DMS153 (cell line): Measurements from ENCODE around the gene RNF126.
"Not testable (repeated sequence)": the region's sequence is repeated elsewhere in the genome, so short reads cannot be mapped to it uniquely, and the experiment has no call there.

ENCODE experiments used
- DNase-seq: peaks from one replicate; lab custom pipeline; 2025; lab: John Stamatoyannopoulos, UW

Gene RNF126

GRCh38 chr19:646779-647565 is 16.0 kb downstream of the RNF126 start:
- no peak for DNase-seq

- no peak for DNase-seq
Observed at GRCh38 chr19:645912-646778, 16.9 kb downstream of the RNF126 start.

DNA sequence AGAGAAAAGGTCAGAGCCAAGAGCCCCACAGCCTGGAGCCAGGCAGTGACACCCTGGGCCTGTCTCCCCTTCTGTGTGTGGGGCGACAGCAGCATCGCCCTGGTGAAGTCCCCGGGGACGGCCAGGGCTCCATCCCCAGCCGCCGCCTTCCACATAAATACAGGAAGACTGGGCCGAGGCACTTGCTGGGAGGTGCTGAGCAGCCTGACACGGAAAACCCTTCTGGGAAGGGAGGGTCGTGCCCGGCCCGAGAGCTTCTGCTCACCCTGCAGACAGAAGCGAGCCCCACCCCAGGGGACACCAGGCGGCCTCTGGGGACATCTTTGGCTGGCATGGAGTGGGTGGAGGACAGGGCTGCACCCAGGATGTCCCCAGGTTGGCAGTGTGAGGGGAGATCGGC is 18.2 kb downstream of the RNF126 start:
- DNase-seq: no peak

DNA sequence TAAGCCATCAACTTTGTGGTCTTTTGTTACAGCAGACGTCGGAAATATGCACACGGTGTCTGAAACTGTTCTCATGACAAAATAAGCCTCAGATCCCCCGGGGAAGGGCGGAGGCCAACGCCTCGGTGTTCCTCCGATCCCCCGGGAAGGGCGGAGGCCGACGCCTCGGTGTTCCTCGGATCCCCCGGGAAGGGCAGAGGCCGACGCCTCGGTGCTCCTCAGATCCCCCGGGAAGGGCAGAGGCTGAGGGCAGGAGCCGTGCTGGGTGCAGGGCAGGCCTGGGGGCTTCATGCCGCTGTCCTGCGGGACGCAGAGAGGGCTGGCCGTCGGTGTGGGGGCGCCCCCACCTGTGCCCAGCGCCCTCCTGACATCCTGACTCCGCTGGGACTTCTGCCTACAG is 18.7 kb downstream of the RNF126 start:
- DNase-seq: no peak

GRCh38 chr19:643736-644135 is 19.3 kb downstream of the RNF126 start:
- DNase-seq: no peak

DNA sequence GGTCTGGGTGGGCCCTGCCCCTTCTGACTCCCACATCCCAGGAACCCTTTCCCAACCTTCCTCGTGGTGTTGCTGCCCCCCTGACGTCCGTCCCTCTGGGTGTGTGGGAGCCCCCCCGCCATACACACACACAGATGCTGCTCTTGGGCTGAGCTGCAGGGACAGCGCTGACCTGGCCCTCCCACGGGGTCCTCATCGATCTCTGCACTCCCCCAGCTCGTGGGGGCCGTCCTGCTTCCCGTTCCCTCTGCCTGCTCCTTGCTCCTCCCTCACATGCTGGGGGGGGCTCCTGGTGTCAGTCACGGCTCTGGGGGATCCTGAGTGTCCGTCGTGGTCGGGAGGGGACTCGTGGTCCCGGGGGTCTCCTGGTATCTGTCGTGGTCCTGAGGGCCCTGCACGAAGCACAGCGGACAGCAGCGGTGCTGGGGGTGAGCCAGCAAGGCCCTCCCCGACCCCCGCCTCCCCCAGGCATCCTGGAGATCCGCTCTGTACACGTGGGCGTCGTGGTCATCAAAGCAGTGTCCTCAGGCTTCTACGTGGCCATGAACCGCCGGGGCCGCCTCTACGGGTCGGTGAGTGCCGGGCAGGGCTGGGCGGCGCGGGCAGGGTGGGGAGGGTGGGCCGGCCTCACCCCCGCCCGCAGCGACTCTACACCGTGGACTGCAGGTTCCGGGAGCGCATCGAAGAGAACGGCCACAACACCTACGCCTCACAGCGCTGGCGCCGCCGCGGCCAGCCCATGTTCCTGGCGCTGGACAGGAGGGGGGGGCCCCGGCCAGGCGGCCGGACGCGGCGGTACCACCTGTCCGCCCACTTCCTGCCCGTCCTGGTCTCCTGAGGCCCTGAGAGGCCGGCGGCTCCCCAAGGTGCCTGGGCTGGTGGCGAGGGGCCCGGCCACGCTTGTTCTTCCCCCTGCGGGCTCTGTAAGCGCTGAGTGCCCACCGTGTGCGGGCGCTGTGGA is 20.0 kb downstream of the RNF126 start:
- DNase-seq: no peak

DNA sequence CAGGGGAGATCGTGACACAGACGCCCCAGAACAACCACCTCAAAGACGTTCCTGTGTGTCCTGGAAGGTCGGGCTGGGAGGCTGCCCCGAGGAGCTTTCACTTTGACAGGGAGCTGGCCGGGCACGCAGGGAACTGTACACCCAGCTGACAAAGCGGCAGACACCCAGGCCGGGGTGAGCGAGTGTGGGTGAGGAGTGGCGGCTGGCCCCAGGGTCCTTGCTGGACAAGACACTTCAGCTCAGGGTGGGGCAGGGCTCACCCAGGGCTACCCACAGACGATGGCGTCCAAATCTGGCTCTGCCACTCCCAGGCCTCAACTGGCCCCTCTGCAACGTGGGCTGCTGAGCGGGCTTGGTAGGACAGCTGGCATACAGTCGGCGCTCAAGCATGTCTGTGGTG is 21.3 kb downstream of the RNF126 start:
- DNase-seq: no peak

DNA sequence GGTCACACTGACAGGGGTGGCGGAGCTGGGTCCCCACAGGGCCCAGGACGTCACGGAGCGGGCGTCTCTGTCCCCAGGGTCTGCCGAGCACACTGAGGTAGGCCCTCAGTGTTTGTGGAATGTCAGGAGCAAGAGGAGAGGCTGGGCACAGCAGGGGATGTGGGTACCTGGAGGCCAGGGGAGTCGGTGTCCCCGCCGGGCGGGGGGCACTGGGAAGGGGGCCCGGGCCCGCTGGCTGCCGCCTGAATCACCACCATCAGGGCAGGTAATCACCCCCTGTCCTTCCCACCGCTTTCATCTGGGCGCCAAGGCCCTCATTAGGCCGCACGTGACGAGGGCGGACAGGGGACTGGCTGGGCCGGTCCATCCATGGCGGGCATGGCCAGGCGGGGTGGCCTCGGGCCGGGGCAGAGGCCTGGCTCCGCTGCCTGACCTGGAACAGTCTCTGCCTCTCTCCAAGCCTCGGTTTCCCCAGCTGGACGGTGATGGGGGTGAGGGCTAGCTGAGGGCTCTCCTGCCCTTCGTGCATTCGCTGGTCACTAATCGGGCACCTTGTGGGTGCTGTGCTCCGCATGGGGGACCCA is 22.3 kb downstream of the RNF126 start:
- no peak for DNase-seq

- DNase-seq: no peak
Observed at GRCh38 chr19:640161-640558, 22.9 kb downstream of the RNF126 start.

- peak; percentile 21 for DNase-seq
Observed at GRCh38 chr19:639253-640160, 23.5 kb downstream of the RNF126 start, which contains the start of gene FGF22. Gene FGF22, plus strand, starts transcription at chr19:639879. Its CDS starts 47 bp downstream, at chr19:639926.

DNA sequence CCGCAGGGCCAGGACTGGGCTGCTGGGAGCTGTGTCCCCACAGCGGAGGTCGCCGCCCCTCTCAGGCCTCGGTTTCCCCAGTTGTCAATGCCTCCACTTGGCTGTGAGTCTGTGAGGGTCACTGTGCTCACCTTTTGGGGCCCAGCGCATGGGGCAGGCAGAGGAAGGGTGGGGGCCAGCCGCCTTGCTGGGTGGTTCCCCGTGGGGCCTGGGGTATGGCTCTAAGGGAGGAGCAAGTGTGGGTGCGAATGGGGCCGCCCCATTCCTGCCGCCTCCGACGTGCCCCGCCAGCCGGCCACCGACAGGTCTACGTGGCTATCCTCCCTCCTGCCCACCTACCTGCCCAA is 24.1 kb downstream of the RNF126 start:
- no peak for DNase-seq

- DNase-seq: no peak
Observed at GRCh38 chr19:634975-635652, 27.9 kb downstream of the RNF126 start.

GRCh38 chr19:633786-634639 is 29.0 kb downstream of the RNF126 start:
- DNase-seq: no peak

- peak; percentile 85 for DNase-seq
Observed at GRCh38 chr19:633068-633785, 29.8 kb downstream of the RNF126 start, which contains the start of gene POLRMT. Gene POLRMT, minus strand, starts transcription at chr19:633537. Its CDS starts 25 bp downstream, at chr19:633512.

DNA sequence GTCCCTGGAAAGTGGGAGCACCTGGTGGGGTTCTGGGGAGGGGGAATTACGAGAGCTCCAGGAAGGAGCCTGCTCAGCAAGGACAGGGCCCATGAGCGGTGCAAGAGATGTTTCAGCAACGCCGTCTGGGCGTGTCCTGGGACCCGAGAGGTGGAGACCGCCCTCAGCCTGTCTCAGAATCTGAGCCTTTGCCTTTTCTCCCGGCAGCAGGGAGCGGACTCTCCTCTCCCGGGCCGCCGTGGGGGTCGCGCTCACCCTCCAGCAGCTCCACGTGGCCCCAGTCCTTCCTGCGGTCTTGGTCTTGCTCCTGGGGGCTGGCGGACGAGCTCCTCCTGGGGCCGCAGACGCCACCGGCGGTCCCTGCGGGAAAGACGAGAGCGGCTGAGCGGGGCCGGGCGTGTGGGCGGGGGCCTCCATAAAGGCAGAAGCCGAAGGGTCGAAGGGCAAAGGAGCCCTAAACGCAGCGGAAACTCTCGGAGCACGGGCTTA is 30.4 kb downstream of the RNF126 start:
- DNase-seq: no peak

DNA sequence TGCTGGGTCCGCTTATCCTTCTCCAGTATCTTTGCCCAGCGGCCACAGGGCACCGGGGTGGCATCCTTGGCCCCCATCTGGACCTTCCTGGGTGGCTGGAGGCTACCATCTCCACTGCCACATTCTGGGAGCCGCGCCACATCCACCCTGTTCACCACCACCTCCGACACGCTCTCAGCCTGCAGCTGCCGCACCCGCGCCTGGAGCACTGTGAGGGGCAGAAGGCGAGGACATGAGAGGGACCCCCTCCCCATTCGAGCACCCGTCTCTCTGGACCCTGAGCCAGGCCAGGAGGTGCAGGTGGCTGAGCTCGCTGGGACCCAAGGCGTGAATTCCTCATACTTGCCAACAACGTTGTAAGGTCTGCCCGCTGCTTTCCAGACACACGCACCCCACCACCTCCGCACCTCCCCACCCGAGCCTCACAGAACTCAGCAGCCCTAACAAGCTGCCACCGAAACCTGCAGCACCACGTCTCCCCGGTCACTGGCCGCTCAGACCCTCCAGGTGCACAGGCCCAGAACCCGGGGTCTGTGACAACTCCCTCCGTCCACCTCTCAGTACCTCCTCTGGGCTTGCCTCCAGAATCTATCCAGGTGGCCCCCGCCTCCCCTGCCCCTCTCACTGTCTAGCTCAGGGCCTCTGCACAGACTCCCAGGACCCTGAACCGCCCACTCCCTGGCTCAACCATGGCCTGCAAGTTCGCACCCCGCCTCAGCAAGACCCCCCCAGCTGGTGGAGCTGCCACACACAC is 32.9 kb downstream of the RNF126 start:
- no peak for DNase-seq

DNA sequence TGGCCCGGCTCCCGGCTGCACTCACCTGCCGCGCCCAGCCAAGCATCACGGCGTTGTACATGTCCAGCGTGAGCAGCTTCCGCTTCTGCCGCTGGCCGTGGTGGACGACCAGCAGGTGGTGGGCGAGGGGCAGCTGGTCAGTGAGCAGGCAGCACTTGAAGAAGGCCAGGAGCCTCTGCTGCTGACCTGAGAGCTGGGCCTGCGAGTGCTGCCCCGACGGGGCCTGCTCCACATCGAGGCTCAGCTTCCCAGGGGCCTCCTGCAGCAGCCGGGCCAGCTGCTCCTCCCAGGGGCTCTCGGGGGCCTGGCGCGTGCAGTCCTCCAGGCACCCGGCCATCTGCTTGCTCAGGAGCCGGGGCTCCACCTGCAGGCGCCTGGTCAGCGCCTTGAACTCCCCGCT is 33.5 kb downstream of the RNF126 start:
- DNase-seq: not testable (repeated sequence)
